Large intestine (tissue), 3 donors: ENCODE results near the gene GNG2. TPM values are rescaled to one million over a fixed set of nuclear protein-coding genes. Genes with fewer than 3 reads are reported as not detected.

ENCODE experiments used
- DNase-seq, 2 donors: peaks; one replicate each; pipeline versions ENCODE4 v3.0.0 to v3.0.0-alpha.2; 2013
- H3K27ac ChIP-seq: one replicate; pipeline ENCODE4 v1.5.1; 2013; ENCODE audit warnings: low read length
- H3K27me3 ChIP-seq: 2 replicates; pipeline ENCODE4 v1.6.1; 2013; ENCODE audit warnings: low read length; ENCODE audit not compliant: control insufficient read depth, insufficient read depth
- H3K36me3 ChIP-seq: 2 replicates; pipeline ENCODE4 v1.6.1; 2013; ENCODE audit warnings: low read length; ENCODE audit not compliant: control insufficient read depth, insufficient read depth
- H3K4me1 ChIP-seq: one replicate; pipeline ENCODE4 v1.6.1; 2013; ENCODE audit warnings: low read length; ENCODE audit not compliant: control insufficient read depth, insufficient read depth
- H3K4me3 ChIP-seq: one replicate; pipeline ENCODE4 v1.5.1; 2013; ENCODE audit warnings: low read length
- H3K9me3 ChIP-seq: one replicate; pipeline ENCODE4 v1.6.1; 2013; ENCODE audit warnings: mild to moderate bottlenecking, low read depth, low read length, moderate library complexity; ENCODE audit not compliant: control insufficient read depth
- WGBS: methylation state at CpG from one replicate; pipeline ENCODE4 v1.1.5; 2013; ENCODE audit warnings: low lambda C conversion rate; ENCODE audit not compliant: insufficient coverage; 5-methylcytosine and 5-hydroxymethylcytosine counted together
- polyA plus RNA-seq: library from polyadenylated mRNA; unstranded; fragments of 120-200 nt; gene quantifications from one replicate; pipeline ENCODE4 v1.2.1, GENCODE V29; 2013

GNG2 gene
- polyA plus RNA-seq, 1 donor, result 50.6 TPM

- H3K4me1 ChIP-seq, result no peaks in the 10 kb centered on the region
Measured at GRCh38 chr14:51850651-51851050, 9.8 kb upstream of the GNG2 start.

GRCh38 chr14:51852541-51852940 lies 7.9 kb upstream of the GNG2 start:
- Histone ChIP-seq H3K27ac (no peak overlapping the region), H3K9me3 (no peaks in the 10 kb centered on the region), H3K4me3 (no peak overlapping the region), H3K4me1 (no peaks in the 10 kb centered on the region), H3K27me3 (peaks cover 2% of the 10 kb centered on the region), H3K36me3 (no peaks in the 10 kb centered on the region)
- DNase-seq, result no peak
- 82% methylated on average over 3 of the region's 4 CpGs for WGBS

More at GRCh38 chr14:51850651-51851050, 9.8 kb upstream of the GNG2 start:
- Histone ChIP-seq H3K27me3 (no peaks in the 10 kb centered on the region), H3K36me3 (no peaks in the 10 kb centered on the region), H3K9me3 (no peaks in the 10 kb centered on the region), H3K27ac (no peak overlapping the region), H3K4me3 (no peak overlapping the region)
- WGBS, result no CpG with 5 or more reads among the region's 1 CpG
- DNase-seq, result no peak

GRCh38 chr14:51855234-51855633 lies 5.2 kb upstream of the GNG2 start:
- Histone ChIP-seq H3K27me3 (peaks cover 8% of the 10 kb centered on the region), H3K4me3 (no peak overlapping the region), H3K4me1 (no peaks in the 10 kb centered on the region), H3K27ac (no peak overlapping the region), H3K9me3 (no peaks in the 10 kb centered on the region), H3K36me3 (no peaks in the 10 kb centered on the region)
- no CpG with 5 or more reads among the region's 3 CpGs for WGBS
- no peak for DNase-seq

- Histone ChIP-seq H3K27me3 (peaks cover 19% of the 10 kb centered on the region), H3K27ac (no peak overlapping the region), H3K4me1 (no peaks in the 10 kb centered on the region), H3K9me3 (no peaks in the 10 kb centered on the region), H3K4me3 (no peak overlapping the region), H3K36me3 (no peaks in the 10 kb centered on the region)
- no CpG with 5 or more reads among the region's 1 CpG for WGBS
- no peak for DNase-seq
Measured at GRCh38 chr14:51856792-51857296, 3.6 kb upstream of the GNG2 start.

GRCh38 chr14:51859131-51859530 lies 1.3 kb upstream of the GNG2 start:
- no peaks in the 10 kb centered on the region for H3K4me1 ChIP-seq
- peaks cover 22% of the 10 kb centered on the region for H3K27me3 ChIP-seq
- H3K9me3 ChIP-seq, result no peaks in the 10 kb centered on the region
- no peak overlapping the region for H3K27ac ChIP-seq
- no peaks in the 10 kb centered on the region for H3K36me3 ChIP-seq
- no peak overlapping the region for H3K4me3 ChIP-seq
- no peak for DNase-seq
- no CpG with 5 or more reads among the region's 5 CpGs for WGBS

- peaks cover under 1% of the 10 kb centered on the region for H3K4me1 ChIP-seq
- WGBS, result 31% methylated on average over 3 of the region's 12 CpGs
Measured at GRCh38 chr14:51860825-51861499, 550 bp downstream of the GNG2 start.

GRCh38 chr14:51862176-51862796 lies 1.9 kb downstream of the GNG2 start:
- no peak for DNase-seq
- H3K4me3 ChIP-seq, result peak overlapping the region; percentile 41
- peak overlapping the region; percentile 33 for H3K27ac ChIP-seq
- no peaks in the 10 kb centered on the region for H3K36me3 ChIP-seq
- peaks cover 20% of the 10 kb centered on the region for H3K27me3 ChIP-seq
- H3K9me3 ChIP-seq, result no peaks in the 10 kb centered on the region
- peaks cover 2% of the 10 kb centered on the region for H3K4me1 ChIP-seq
- 100% methylated on average over 1 of the region's 5 CpGs for WGBS

More at GRCh38 chr14:51860825-51861499, 550 bp downstream of the GNG2 start:
- Histone ChIP-seq H3K36me3 (no peaks in the 10 kb centered on the region), H3K27ac (peak overlapping the region; percentile 66), H3K27me3 (peaks cover 22% of the 10 kb centered on the region), H3K9me3 (no peaks in the 10 kb centered on the region), H3K4me3 (peak overlapping the region; percentile 41)
- no peak for DNase-seq

- WGBS, result no CpG with 5 or more reads among the region's 1 CpG
- Histone ChIP-seq H3K27me3 (peaks cover 20% of the 10 kb centered on the region), H3K36me3 (no peaks in the 10 kb centered on the region), H3K27ac (peak overlapping the region; percentile 33), H3K9me3 (no peaks in the 10 kb centered on the region), H3K4me3 (peak overlapping the region; percentile 41), H3K4me1 (peaks cover 2% of the 10 kb centered on the region)
- no peak for DNase-seq
Measured at GRCh38 chr14:51862860-51863259, 2.4 kb downstream of the GNG2 start.

GRCh38 chr14:51865953-51866747 lies 5.7 kb downstream of the GNG2 start:
- Histone ChIP-seq H3K36me3 (no peaks in the 10 kb centered on the region), H3K4me1 (peaks cover 2% of the 10 kb centered on the region), H3K9me3 (no peaks in the 10 kb centered on the region), H3K4me3 (no peak overlapping the region), H3K27me3 (peaks cover 5% of the 10 kb centered on the region), H3K27ac (no peak overlapping the region)
- WGBS, result 32% methylated on average over 2 of the region's 5 CpGs
- DNase-seq, result no peak

GRCh38 chr14:51867741-51868140 lies 7.3 kb downstream of the GNG2 start:
- 88% methylated on average over 1 of the region's 2 CpGs for WGBS
- no peak overlapping the region for H3K27ac ChIP-seq
- DNase-seq, result no peak

More at GRCh38 chr14:51867741-51868140, 7.3 kb downstream of the GNG2 start:
- H3K4me1 ChIP-seq, result peaks cover 2% of the 10 kb centered on the region
- H3K27me3 ChIP-seq, result no peaks in the 10 kb centered on the region
- no peaks in the 10 kb centered on the region for H3K36me3 ChIP-seq
- H3K9me3 ChIP-seq, result no peaks in the 10 kb centered on the region
- H3K4me3 ChIP-seq, result no peak overlapping the region
